ENCODE measurements around the gene IL16.

- TF ChIP-seq, protein P1, sequence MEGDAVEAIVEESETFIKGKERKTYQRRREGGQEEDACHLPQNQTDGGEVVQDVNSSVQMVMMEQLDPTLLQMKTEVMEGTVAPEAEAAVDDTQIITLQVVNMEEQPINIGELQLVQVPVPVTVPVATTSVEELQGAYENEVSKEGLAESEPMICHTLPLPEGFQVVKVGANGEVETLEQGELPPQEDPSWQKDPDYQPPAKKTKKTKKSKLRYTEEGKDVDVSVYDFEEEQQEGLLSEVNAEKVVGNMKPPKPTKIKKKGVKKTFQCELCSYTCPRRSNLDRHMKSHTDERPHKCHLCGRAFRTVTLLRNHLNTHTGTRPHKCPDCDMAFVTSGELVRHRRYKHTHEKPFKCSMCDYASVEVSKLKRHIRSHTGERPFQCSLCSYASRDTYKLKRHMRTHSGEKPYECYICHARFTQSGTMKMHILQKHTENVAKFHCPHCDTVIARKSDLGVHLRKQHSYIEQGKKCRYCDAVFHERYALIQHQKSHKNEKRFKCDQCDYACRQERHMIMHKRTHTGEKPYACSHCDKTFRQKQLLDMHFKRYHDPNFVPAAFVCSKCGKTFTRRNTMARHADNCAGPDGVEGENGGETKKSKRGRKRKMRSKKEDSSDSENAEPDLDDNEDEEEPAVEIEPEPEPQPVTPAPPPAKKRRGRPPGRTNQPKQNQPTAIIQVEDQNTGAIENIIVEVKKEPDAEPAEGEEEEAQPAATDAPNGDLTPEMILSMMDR (IDR thresholded peaks at IDR 0.05) = no peak
- no peak for TF ChIP-seq POLR2A (IDR thresholded peaks at IDR 0.05)
These were observed 107.5 kb downstream of the IL16 start for GRCh38 chr15:81304226-81304625.
